ENCODE measurements around the gene TNFAIP8. TPM values are rescaled to one million over a fixed set of nuclear protein-coding genes. Genes with fewer than 3 reads are reported as not detected.

The TNFAIP8 gene
- total and polyA plus RNA-seq, 9 of the 15 experiments (the other 6 are each of a cell fraction or from before 2014, with no cell fraction given): 29.9 to 52.2 (median 44.8) TPM

DNA sequence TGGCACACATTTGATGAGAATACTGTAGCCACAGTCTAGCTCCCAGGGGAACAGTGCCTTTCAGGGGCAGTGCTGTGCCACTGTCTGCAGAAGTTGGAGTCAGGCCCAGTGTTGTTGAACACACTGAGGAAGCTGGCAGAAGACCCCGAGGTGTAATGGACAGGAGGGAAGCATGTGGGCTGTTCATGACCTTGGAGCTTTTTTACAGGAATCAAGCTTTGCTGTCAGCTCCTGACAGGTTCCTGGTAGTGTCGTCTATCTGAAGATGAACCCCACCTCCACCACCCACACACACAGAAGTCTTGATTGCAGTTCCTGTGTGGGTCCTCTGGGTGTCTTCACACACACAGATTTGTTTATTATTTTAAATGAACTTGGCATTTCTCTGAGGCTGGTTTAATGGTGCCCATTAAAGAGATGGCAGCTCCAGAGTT lies 40.3 kb upstream of the TNFAIP8 start (continued):
- TF ChIP-seq, protein P1, sequence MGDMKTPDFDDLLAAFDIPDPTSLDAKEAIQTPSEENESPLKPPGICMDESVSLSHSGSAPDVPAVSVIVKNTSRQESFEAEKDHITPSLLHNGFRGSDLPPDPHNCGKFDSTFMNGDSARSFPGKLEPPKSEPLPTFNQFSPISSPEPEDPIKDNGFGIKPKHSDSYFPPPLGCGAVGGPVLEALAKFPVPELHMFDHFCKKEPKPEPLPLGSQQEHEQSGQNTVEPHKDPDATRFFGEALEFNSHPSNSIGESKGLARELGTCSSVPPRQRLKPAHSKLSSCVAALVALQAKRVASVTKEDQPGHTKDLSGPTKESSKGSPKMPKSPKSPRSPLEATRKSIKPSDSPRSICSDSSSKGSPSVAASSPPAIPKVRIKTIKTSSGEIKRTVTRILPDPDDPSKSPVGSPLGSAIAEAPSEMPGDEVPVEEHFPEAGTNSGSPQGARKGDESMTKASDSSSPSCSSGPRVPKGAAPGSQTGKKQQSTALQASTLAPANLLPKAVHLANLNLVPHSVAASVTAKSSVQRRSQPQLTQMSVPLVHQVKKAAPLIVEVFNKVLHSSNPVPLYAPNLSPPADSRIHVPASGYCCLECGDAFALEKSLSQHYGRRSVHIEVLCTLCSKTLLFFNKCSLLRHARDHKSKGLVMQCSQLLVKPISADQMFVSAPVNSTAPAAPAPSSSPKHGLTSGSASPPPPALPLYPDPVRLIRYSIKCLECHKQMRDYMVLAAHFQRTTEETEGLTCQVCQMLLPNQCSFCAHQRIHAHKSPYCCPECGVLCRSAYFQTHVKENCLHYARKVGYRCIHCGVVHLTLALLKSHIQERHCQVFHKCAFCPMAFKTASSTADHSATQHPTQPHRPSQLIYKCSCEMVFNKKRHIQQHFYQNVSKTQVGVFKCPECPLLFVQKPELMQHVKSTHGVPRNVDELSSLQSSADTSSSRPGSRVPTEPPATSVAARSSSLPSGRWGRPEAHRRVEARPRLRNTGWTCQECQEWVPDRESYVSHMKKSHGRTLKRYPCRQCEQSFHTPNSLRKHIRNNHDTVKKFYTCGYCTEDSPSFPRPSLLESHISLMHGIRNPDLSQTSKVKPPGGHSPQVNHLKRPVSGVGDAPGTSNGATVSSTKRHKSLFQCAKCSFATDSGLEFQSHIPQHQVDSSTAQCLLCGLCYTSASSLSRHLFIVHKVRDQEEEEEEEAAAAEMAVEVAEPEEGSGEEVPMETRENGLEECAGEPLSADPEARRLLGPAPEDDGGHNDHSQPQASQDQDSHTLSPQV (IDR thresholded peaks at IDR 0.05): peak; percentile 46; the same call in 1 of the 2 replicates
- TF ChIP-seq ETV6 (IDR thresholded peaks at IDR 0.05; ENCODE audit: borderline replicate concordance in 1 of 2, low read depth in 2 of 2, low read length in 1 of 2): 0 out of 4 replicates have a peak, but pooled peaks of 1 of the 2 experiments have one; percentile 21
- TF ChIP-seq ETV6 (CRISPR knock-in tag; IDR thresholded peaks at IDR 0.05; ENCODE audit: borderline replicate concordance): no peak
- no peak for TF ChIP-seq ZNF444 (CRISPR knock-in tag; IDR thresholded peaks at IDR 0.05)
- TF ChIP-seq ETS2 (tag; IDR thresholded peaks at IDR 0.05; ENCODE audit: borderline replicate concordance, poor library complexity, severe bottlenecking): no peak

DNA sequence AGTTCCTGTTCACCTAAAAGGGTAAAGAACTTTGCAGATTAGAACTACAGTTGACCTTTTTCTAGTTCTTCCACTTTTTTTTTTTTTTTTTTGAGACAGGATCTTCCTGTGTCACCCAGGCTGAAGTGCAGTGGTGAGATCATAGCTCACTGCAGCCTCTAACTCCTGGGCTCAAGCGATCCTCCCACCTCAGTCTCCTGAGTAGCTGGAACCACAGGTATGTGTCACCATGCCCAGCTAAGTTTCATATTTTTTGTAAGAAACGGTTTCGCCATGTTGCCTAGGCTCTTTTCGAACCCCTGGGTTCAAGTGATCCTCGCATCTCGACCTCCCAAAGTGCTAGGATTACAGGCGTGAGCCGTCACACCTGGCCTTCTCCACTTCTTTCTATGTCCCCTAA lies 39.7 kb upstream of the TNFAIP8 start:
- in situ Hi-C loops (cut with MboI) (no loop called here), intact Hi-C loops (cut with micrococcal nuclease) (loop anchor here (10.0 kb wide), 1 partner anchor 291 kb away; no protein-coding TSS in a partner anchor)
- WGBS (ENCODE audit: insufficient coverage, low coverage, missing lambda C conversion rate): 83% methylated on average over 8 of the region's 8 CpGs
- ATAC-seq (no peak), DNase-seq (ENCODE audit: extremely low read depth in 1 of 4, low spot score in 3 of 4) (no peak), FAIRE-seq (no peak)
- no peaks in the 10 kb centered on the region for H3K27me3 ChIP-seq (ENCODE audit: control insufficient read depth in 2 of 2, insufficient read depth in 2 of 2, low read length in 2 of 2)
- no peaks in the 10 kb centered on the region for H3K9me1 ChIP-seq (ENCODE audit: control insufficient read depth, insufficient read depth, low read length)
- no peaks in the 10 kb centered on the region for H3K9me3 ChIP-seq (replicated peaks; ENCODE audit: control insufficient read depth, insufficient read depth, low read depth, low read length)
- no peaks in the 10 kb centered on the region for H4K20me1 ChIP-seq (replicated peaks; ENCODE audit: control insufficient read depth, insufficient read depth, low read length)
- no peak overlapping the region; the same call in 1 of the 2 replicates for H3K4me2 ChIP-seq (ENCODE audit: insufficient read depth, low read length)
- H3K27ac ChIP-seq (ENCODE audit: extremely low read depth, low read depth, low read length): peak overlapping the region; percentile 37; the same call in 2 of the 3 replicates
- no peak overlapping the region for H3K9ac ChIP-seq (ENCODE audit: insufficient read depth in 1 of 2, low read depth in 2 of 2, low read length in 2 of 2)
- H3K4me1 ChIP-seq (replicated peaks in 1 of 2; ENCODE audit: control insufficient read depth in 2 of 2, insufficient read depth in 2 of 2, low read length in 2 of 2): peaks cover 17 to 44% of the 10 kb centered on the region in 2 experiments
- ChIA-PET CTCF (ENCODE audit: low intra/inter-chr PET ratio) (interaction anchor here (1.1 kb wide), 1 partner anchor 119 kb away, joined by 4 read pairs; no protein-coding TSS in a partner anchor), POLR2A (interaction anchor here (0.6 to 1.3 kb wide), 3 partner anchors 13 to 236 kb away, joined by 3 read pairs; no protein-coding TSS in a partner anchor)
- no peak overlapping the region for H2AFZ ChIP-seq (ENCODE audit: low read depth, low read length)
- no peaks in the 10 kb centered on the region for H3K36me3 ChIP-seq (ENCODE audit: control insufficient read depth, insufficient read depth, low read length)
- peaks cover 72% of the 10 kb centered on the region for H3K79me2 ChIP-seq (ENCODE audit: control insufficient read depth, insufficient read depth, low read length)
- no TSS peak for BruUV-seq (replicated peaks)
- H3K4me3 ChIP-seq: no peak overlapping the region
- TF ChIP-seq POLR2G (IDR thresholded peaks at IDR 0.05; ENCODE audit: low read depth, low read length): no peak
- TF ChIP-seq ZEB2 (IDR thresholded peaks at IDR 0.05): peak; percentile 11; the same call in 1 of the 2 replicates
- peak; percentile 11; the same call in 1 of the 2 replicates for TF ChIP-seq SMARCA5 (IDR thresholded peaks at IDR 0.05)
- TF ChIP-seq HDAC6 (IDR thresholded peaks at IDR 0.05; ENCODE audit: low read depth, low read length): no peak
- no peak for TF ChIP-seq RBM17 (IDR thresholded peaks at IDR 0.05; ENCODE audit: borderline replicate concordance, low read depth, low read length)
- peak; percentile 40; the same call in 1 of the 2 replicates for TF ChIP-seq ATF7 (IDR thresholded peaks at IDR 0.05)
- no peak for TF ChIP-seq ELF4 (CRISPR knock-in tag; IDR thresholded peaks at IDR 0.05)
- no peak for TF ChIP-seq NFRKB (IDR thresholded peaks at IDR 0.05; ENCODE audit: low read depth)
- TF ChIP-seq, protein P2, sequence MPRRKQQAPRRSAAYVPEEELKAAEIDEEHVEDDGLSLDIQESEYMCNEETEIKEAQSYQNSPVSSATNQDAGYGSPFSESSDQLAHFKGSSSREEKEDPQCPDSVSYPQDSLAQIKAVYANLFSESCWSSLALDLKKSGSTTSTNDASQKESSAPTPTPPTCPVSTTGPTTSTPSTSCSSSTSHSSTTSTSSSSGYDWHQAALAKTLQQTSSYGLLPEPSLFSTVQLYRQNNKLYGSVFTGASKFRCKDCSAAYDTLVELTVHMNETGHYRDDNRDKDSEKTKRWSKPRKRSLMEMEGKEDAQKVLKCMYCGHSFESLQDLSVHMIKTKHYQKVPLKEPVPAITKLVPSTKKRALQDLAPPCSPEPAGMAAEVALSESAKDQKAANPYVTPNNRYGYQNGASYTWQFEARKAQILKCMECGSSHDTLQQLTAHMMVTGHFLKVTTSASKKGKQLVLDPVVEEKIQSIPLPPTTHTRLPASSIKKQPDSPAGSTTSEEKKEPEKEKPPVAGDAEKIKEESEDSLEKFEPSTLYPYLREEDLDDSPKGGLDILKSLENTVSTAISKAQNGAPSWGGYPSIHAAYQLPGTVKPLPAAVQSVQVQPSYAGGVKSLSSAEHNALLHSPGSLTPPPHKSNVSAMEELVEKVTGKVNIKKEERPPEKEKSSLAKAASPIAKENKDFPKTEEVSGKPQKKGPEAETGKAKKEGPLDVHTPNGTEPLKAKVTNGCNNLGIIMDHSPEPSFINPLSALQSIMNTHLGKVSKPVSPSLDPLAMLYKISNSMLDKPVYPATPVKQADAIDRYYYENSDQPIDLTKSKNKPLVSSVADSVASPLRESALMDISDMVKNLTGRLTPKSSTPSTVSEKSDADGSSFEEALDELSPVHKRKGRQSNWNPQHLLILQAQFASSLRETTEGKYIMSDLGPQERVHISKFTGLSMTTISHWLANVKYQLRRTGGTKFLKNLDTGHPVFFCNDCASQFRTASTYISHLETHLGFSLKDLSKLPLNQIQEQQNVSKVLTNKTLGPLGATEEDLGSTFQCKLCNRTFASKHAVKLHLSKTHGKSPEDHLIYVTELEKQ (CRISPR knock-in tag; IDR thresholded peaks at IDR 0.05): no peak
